ENCODE results near the gene AP4S1.

- TF ChIP-seq CTCF (IDR thresholded peaks at IDR 0.05) (no peak), POLR2A (IDR thresholded peaks at IDR 0.05) (no peak)
Observed at GRCh38 chr14:31051511-31051910, 26.1 kb downstream of the AP4S1 start.
